GM10266 (cell line): ENCODE results near the gene AGAP9.
"Not testable (repeated sequence)": the region's sequence is repeated elsewhere in the genome, so short reads cannot be mapped to it uniquely, and the experiment has no call there.

Experiments
- DNase-seq: peaks from one replicate; pipeline ENCODE4 v3.0.0; 2012; ENCODE audit errors: extremely low spot score

The AGAP9 gene

GRCh38 chr10:47491600-47491999, 31.8 kb downstream of the AGAP9 start, which contains the start of gene FAM25G:
TSS of gene FAM25G (minus strand) at chr10:47491700. CDS start at chr10:47491674, 26 bp downstream.
- DNase-seq, result not testable (repeated sequence)

- not testable (repeated sequence) for DNase-seq
Observed at GRCh38 chr10:47489630-47490029, 33.8 kb downstream of the AGAP9 start.

- DNase-seq, result not testable (repeated sequence)
Observed at GRCh38 chr10:47485943-47486342, 37.5 kb downstream of the AGAP9 start.

- DNase-seq, result not testable (repeated sequence)
Observed at GRCh38 chr10:47484786-47485185, 38.7 kb downstream of the AGAP9 start.

- not testable (repeated sequence) for DNase-seq
Observed at GRCh38 chr10:47483923-47484322, 39.5 kb downstream of the AGAP9 start, which contains the start of gene ANXA8. TSS of gene ANXA8 (minus strand) at chr10:47484115. CDS start at chr10:47483933, 182 bp downstream.

- not testable (repeated sequence) for DNase-seq
Observed at GRCh38 chr10:47482367-47482766, 41.1 kb downstream of the AGAP9 start.

- DNase-seq, result not testable (repeated sequence)
Observed at GRCh38 chr10:47481768-47482181, 41.7 kb downstream of the AGAP9 start.

GRCh38 chr10:47481182-47481766, 42.2 kb downstream of the AGAP9 start:
- DNase-seq, result not testable (repeated sequence)

- DNase-seq, result not testable (repeated sequence)
Observed at GRCh38 chr10:47480133-47480532, 43.3 kb downstream of the AGAP9 start.

- DNase-seq, result not testable (repeated sequence)
Observed at GRCh38 chr10:47478114-47478513, 45.3 kb downstream of the AGAP9 start.

- DNase-seq, result not testable (repeated sequence)
Observed at GRCh38 chr10:47477078-47477477, 46.4 kb downstream of the AGAP9 start.

GRCh38 chr10:47475101-47475500, 48.3 kb downstream of the AGAP9 start:
- not testable (repeated sequence) for DNase-seq

- not testable (repeated sequence) for DNase-seq
Observed at GRCh38 chr10:47473516-47473915, 49.9 kb downstream of the AGAP9 start.

- not testable (repeated sequence) for DNase-seq
Observed at GRCh38 chr10:47472647-47473046, 50.8 kb downstream of the AGAP9 start.

- DNase-seq, result not testable (repeated sequence)
Observed at GRCh38 chr10:47472072-47472471, 51.4 kb downstream of the AGAP9 start.

- not testable (repeated sequence) for DNase-seq
Observed at GRCh38 chr10:47468731-47469528, 54.5 kb downstream of the AGAP9 start.

- DNase-seq, result not testable (repeated sequence)
Observed at GRCh38 chr10:47467957-47468356, 55.5 kb downstream of the AGAP9 start.

- DNase-seq, result not testable (repeated sequence)
Observed at GRCh38 chr10:47467458-47467857, 56.0 kb downstream of the AGAP9 start.

GRCh38 chr10:47465216-47465917, 58.1 kb downstream of the AGAP9 start:
- not testable (repeated sequence) for DNase-seq

- DNase-seq, result not testable (repeated sequence)
Observed at GRCh38 chr10:47462577-47463358, 60.7 kb downstream of the AGAP9 start.

- DNase-seq, result not testable (repeated sequence)
Observed at GRCh38 chr10:47461261-47461687, 62.2 kb downstream of the AGAP9 start.
